HepG2 (cell line): ENCODE measurements around the gene CRHR1. TPM values are rescaled to one million over a fixed set of nuclear protein-coding genes. Genes with fewer than 3 reads are reported as not detected.
A peak's percentile ranks its signal among the peaks of the same experiment; 100 is the strongest.

Experiments
- ATAC-seq: fragments of 200-7000 bp; cut with Tn5 transposase; 3 replicates; pipeline ENCODE4 v1.9.1; 2020; ENCODE audit warnings: mild to moderate bottlenecking, moderate library complexity
- BruUV-seq: library from RNA; stranded (reverse); fragments of 400-500 nt; replicated peaks from 2 replicates; lab custom pipeline; 2021; lab: Mats Ljungman, UMichigan
- CTCF ChIA-PET: fragments of 300-600 bp; formaldehyde crosslinking; extraction: SDS; loops from one replicate; lab custom pipeline; 2021; ENCODE audit warnings: low total read pairs, inconsistent platforms, low intra/inter-chr PET ratio; lab: Yijun Ruan, JAX
- POLR2A ChIA-PET: fragments of 350-600 bp; sonication (Branson Sonifier 250); formaldehyde crosslinking; loops from one replicate; lab custom pipeline; 2020; ENCODE audit warnings: antibody characterized with exemption, inconsistent platforms; lab: Yijun Ruan, JAX
- DNase-seq: peaks from one replicate; pipeline ENCODE4 v3.0.0-alpha.2; 2015; ENCODE audit warnings: low spot score
- FAIRE-seq: peaks from 3 replicates; lab custom pipeline; 2011; peaks lifted over from hg19 to GRCh38; lab: Jason Lieb, UNC
- H2AFZ ChIP-seq: one replicate; pipeline ENCODE4 v1.6.1; 2011; ENCODE audit warnings: low read length, inconsistent platforms
- H3K27ac ChIP-seq: fragments of 300-600 bp; 3 replicates; pipeline ENCODE4 v1.8.0; 2011; ENCODE audit warnings: mixed run types, mild to moderate bottlenecking, mixed read lengths, low read length, inconsistent platforms; ENCODE audit not compliant: insufficient read depth; ENCODE audit errors: extremely low read length
- H3K27me3 ChIP-seq, 2 experiments: fragments of 200-600 bp in 1 of 2; 2 replicates in 1 of 2; 3 replicates in 1 of 2; pipeline versions ENCODE4 v1.6.0 to v1.8.0; 2011; ENCODE audit warnings: low read length in 2 of 2, mild to moderate bottlenecking in 2 of 2, moderate library complexity in 2 of 2, inconsistent platforms in 1 of 2; ENCODE audit not compliant: insufficient read depth in 2 of 2, control insufficient read depth in 1 of 2
- H3K36me3 ChIP-seq, 2 experiments: fragments of 200-600 bp in 1 of 2; replicated peaks in 1 of 2; 2 replicates in 1 of 2; 3 replicates in 1 of 2; pipeline versions ENCODE4 v1.5.1 to v1.8.0; 2011; ENCODE audit warnings: low read length in 2 of 2, inconsistent platforms in 1 of 2; ENCODE audit not compliant: insufficient read depth in 2 of 2, control insufficient read depth in 1 of 2
- H3K4me1 ChIP-seq: 2 replicates; pipeline ENCODE4 v1.5.1; 2012; ENCODE audit warnings: low read length, inconsistent platforms; ENCODE audit not compliant: insufficient read depth
- H3K4me2 ChIP-seq: 2 replicates; pipeline ENCODE4 v1.6.0; 2011; ENCODE audit warnings: low read depth, low read length, inconsistent platforms
- H3K4me3 ChIP-seq, 3 experiments: fragments of 200-600 bp in 1 of 3; sonication (generic), shearing (Covaris generic) in 1 of 3; replicated peaks in 1 of 3; 2 replicates each; pipeline ENCODE4 v1.5.1; 2011 to 2016; ENCODE audit warnings: low read length in 3 of 3, inconsistent platforms in 2 of 3, low read depth in 2 of 3, mild to moderate bottlenecking in 2 of 3, control low read depth in 1 of 3, mixed read lengths in 1 of 3; ENCODE audit not compliant: insufficient read depth in 1 of 3
- H3K79me2 ChIP-seq: one replicate; pipeline ENCODE4 v1.6.1; 2011; ENCODE audit warnings: low read length, inconsistent platforms; ENCODE audit not compliant: insufficient read depth
- H3K9ac ChIP-seq: 2 replicates; pipeline ENCODE4 v1.6.0; 2011; ENCODE audit warnings: mild to moderate bottlenecking, low read depth, low read length, inconsistent platforms; ENCODE audit not compliant: insufficient read depth
- H3K9me3 ChIP-seq: 2 replicates; pipeline ENCODE4 v1.5.1; 2012; ENCODE audit warnings: mild to moderate bottlenecking, low read length
- H4K20me1 ChIP-seq: 2 replicates; pipeline ENCODE4 v1.6.0; 2011; ENCODE audit warnings: inconsistent platforms, mild to moderate bottlenecking, low read length, moderate library complexity; ENCODE audit not compliant: insufficient read depth
- ZC3H13 ChIP-seq: sonication (generic); formaldehyde crosslinking; IDR thresholded peaks from 2 replicates; pipeline ENCODE4 v1.8.1; 2023; ENCODE audit warnings: mild to moderate bottlenecking, missing genetic modification reagents, moderate library complexity
- ZSCAN21 ChIP-seq: sonication (generic); formaldehyde crosslinking; IDR thresholded peaks from 2 replicates; pipeline ENCODE4 v1.8.0; 2022; ENCODE audit warnings: mild to moderate bottlenecking, missing genetic modification reagents, moderate library complexity, borderline replicate concordance
- WGBS: methylation state at CpG from one replicate; pipeline ENCODE4 v1.1.6; 2017; ENCODE audit warnings: low lambda C conversion rate; 5-methylcytosine and 5-hydroxymethylcytosine counted together
- in situ Hi-C: cut with HindIII; loops from 2 replicates; pipeline ENCODE4 v1.10.0; 2017; ENCODE audit warnings: low pct_unique_long_range_greater_than_20kb; ENCODE audit not compliant: extremely low pct_ligation_motif_present
- intact Hi-C: fragments of 100-400 bp; cut with micrococcal nuclease; formaldehyde crosslinking; loops from one replicate; pipeline ENCODE4 v1.10.0; 2022; ENCODE audit not compliant: unreplicated experiment
- polyA plus RNA-seq, 8 experiments: library from polyadenylated mRNA; depleted of rRNA in 3 of 8; stranded (reverse) in 7 of 8; unstranded in 1 of 8; fragments of >200 nt; fragmentation: Illumina TruSeq in 4 of 8; extraction: Trizol in 4 of 8; gene quantifications; 2 replicates each; pipeline versions ENCODE4 v1.2.1 to v1.2.3, GENCODE V29; 2011 to 2016; ENCODE audit warnings: low read depth in 4 of 8, missing spikeins in 1 of 8, mixed read lengths in 1 of 8; ENCODE audit not compliant: insufficient read depth in 1 of 8
- total RNA-seq, 5 experiments: library from RNA; depleted of rRNA; stranded (reverse); fragments of >200 nt; fragmentation: Illumina TruSeq; extraction: Trizol; gene quantifications; 2 replicates each; pipeline ENCODE4 v1.2.3, GENCODE V29; 2016; ENCODE audit warnings: low read depth in 1 of 5
- TF ChIP-seq, protein P1 (sequence below): sonication (generic); formaldehyde crosslinking; IDR thresholded peaks from 2 replicates; pipeline ENCODE4 v1.5.1; 2020; ENCODE audit warnings: mild to moderate bottlenecking, missing genetic modification reagents, moderate library complexity

Gene CRHR1
- total and polyA plus RNA-seq, 2 of the 13 experiments (the other 11 are each of a cell fraction or from before 2014, with no cell fraction given), result not detected

- WGBS, result 5% methylated on average over 8 of the region's 15 CpGs
- ChIA-PET POLR2A (no interaction called here), CTCF (interaction anchor here (0.8 kb wide), 1 partner anchor 209 kb away, joined by 3 read pairs; no protein-coding TSS in a partner anchor)
- intact Hi-C loops (no loop called here), in situ Hi-C loops (no loop called here)
- H2AFZ ChIP-seq, result no peak overlapping the region
- no peak overlapping the region for H3K4me2 ChIP-seq
- H3K4me3 ChIP-seq, result no peak overlapping the region
- no peak overlapping the region for H3K27ac ChIP-seq
- no peak for FAIRE-seq
- BruUV-seq, result no TSS peak
- DNase-seq, result no peak
- no peaks in the 10 kb centered on the region for H3K36me3 ChIP-seq
- TF ChIP-seq, protein P1, sequence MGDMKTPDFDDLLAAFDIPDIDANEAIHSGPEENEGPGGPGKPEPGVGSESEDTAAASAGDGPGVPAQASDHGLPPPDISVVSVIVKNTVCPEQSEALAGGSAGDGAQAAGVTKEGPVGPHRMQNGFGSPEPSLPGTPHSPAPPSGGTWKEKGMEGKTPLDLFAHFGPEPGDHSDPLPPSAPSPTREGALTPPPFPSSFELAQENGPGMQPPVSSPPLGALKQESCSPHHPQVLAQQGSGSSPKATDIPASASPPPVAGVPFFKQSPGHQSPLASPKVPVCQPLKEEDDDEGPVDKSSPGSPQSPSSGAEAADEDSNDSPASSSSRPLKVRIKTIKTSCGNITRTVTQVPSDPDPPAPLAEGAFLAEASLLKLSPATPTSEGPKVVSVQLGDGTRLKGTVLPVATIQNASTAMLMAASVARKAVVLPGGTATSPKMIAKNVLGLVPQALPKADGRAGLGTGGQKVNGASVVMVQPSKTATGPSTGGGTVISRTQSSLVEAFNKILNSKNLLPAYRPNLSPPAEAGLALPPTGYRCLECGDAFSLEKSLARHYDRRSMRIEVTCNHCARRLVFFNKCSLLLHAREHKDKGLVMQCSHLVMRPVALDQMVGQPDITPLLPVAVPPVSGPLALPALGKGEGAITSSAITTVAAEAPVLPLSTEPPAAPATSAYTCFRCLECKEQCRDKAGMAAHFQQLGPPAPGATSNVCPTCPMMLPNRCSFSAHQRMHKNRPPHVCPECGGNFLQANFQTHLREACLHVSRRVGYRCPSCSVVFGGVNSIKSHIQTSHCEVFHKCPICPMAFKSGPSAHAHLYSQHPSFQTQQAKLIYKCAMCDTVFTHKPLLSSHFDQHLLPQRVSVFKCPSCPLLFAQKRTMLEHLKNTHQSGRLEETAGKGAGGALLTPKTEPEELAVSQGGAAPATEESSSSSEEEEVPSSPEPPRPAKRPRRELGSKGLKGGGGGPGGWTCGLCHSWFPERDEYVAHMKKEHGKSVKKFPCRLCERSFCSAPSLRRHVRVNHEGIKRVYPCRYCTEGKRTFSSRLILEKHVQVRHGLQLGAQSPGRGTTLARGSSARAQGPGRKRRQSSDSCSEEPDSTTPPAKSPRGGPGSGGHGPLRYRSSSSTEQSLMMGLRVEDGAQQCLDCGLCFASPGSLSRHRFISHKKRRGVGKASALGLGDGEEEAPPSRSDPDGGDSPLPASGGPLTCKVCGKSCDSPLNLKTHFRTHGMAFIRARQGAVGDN (CRISPR knock-in tag), result peak; percentile 22; the same call in 1 of the 2 replicates
- TF ChIP-seq ZSCAN21 (CRISPR knock-in tag) (0 out of 2 replicates have a peak, but pooled peaks have one; percentile 26), ZC3H13 (no peak)
- H3K27me3 ChIP-seq, result peaks cover 14 to 79% of the 10 kb centered on the region in 2 experiments; a peak in 3 of 5 replicates
- ATAC-seq, result peak; percentile 17
- no peaks in the 10 kb centered on the region for H3K79me2 ChIP-seq
- H3K9me3 ChIP-seq, result no peaks in the 10 kb centered on the region
- no peaks in the 10 kb centered on the region for H4K20me1 ChIP-seq
- no peaks in the 10 kb centered on the region for H3K4me1 ChIP-seq
- H3K9ac ChIP-seq, result no peak overlapping the region
Measured at GRCh38 chr17:45848868-45849535, 64.9 kb downstream of the CRHR1 start.
